Ishikawa (cell line): ENCODE measurements around the gene HIGD2A.

Experiments used
- CEBPB ChIP-seq: IDR thresholded peaks from 2 replicates; pipeline ENCODE4 v1.6.1; 2012
- CREB1 ChIP-seq: IDR thresholded peaks from 2 replicates; pipeline ENCODE4 v1.6.1; 2012; ENCODE audit warnings: low read depth
- EGR1 ChIP-seq: IDR thresholded peaks from 2 replicates; pipeline ENCODE4 v1.6.1; 2012
- EP300 ChIP-seq: IDR thresholded peaks from 2 replicates; pipeline ENCODE4 v1.6.1; 2012; ENCODE audit warnings: borderline replicate concordance
- FOXM1 ChIP-seq: IDR thresholded peaks from 2 replicates; pipeline ENCODE4 v1.6.1; 2012; ENCODE audit warnings: low read depth, borderline replicate concordance
- MAX ChIP-seq: IDR thresholded peaks from 2 replicates; pipeline ENCODE4 v1.6.1; 2012
- NFIC ChIP-seq: IDR thresholded peaks from 2 replicates; pipeline ENCODE4 v1.6.1; 2012
- RAD21 ChIP-seq: IDR thresholded peaks from 2 replicates; pipeline ENCODE4 v1.6.1; 2012; ENCODE audit warnings: low read depth
- REST ChIP-seq: IDR thresholded peaks from 2 replicates; pipeline ENCODE4 v1.6.1; 2012; ENCODE audit warnings: low read depth, mild to moderate bottlenecking
- TAF1 ChIP-seq: IDR thresholded peaks from 2 replicates; pipeline ENCODE4 v1.6.1; 2012; ENCODE audit warnings: low read depth, mild to moderate bottlenecking
- TCF12 ChIP-seq: IDR thresholded peaks from 2 replicates; pipeline ENCODE4 v1.6.1; 2012; ENCODE audit warnings: low read depth
- TEAD4 ChIP-seq: IDR thresholded peaks from 2 replicates; pipeline ENCODE4 v1.6.1; 2012
- YY1 ChIP-seq: IDR thresholded peaks from 2 replicates; pipeline ENCODE4 v1.6.1; 2012; ENCODE audit warnings: low read depth
- ZBTB7A ChIP-seq: IDR thresholded peaks from 2 replicates; pipeline ENCODE4 v1.6.1; 2012; ENCODE audit warnings: low read depth
- TF ChIP-seq, protein P1 (sequence below): IDR thresholded peaks from 2 replicates; pipeline ENCODE4 v1.6.1; 2012

The HIGD2A gene

DNA sequence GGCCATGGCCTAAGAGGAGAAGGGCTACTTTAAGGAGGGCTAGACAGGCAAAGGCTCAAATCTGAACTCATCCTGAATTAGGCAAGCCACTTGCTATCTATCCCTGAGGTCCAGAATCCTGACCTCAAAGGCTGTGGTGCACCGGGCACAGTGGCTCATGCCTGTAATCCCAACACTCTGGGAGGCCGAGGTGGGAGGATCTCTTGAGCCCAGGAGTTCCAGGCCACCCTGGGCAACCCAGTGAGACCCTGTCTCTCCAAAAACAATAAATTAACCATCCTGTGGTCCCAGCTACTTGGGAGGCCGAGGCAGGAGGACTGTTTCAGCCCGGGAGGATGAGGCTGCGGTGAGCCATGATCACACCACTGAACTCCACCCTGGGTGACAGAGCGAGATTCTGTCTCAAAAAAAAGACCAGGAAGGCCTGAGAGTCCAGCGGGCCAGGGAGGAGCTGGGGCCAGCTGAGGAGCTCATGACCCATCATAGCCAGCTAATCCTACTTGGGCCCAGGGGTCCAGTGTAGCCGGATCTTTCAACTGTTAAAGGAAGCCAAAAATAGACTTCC lies 4.1 kb upstream of the HIGD2A start:
- TF ChIP-seq REST, result no peak
- TF ChIP-seq, protein P1, sequence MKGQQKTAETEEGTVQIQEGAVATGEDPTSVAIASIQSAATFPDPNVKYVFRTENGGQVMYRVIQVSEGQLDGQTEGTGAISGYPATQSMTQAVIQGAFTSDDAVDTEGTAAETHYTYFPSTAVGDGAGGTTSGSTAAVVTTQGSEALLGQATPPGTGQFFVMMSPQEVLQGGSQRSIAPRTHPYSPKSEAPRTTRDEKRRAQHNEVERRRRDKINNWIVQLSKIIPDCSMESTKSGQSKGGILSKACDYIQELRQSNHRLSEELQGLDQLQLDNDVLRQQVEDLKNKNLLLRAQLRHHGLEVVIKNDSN, result no peak
- TF ChIP-seq TCF12, result no peak
- no peak for TF ChIP-seq NFIC
- no peak for TF ChIP-seq ZBTB7A
- TF ChIP-seq CREB1, result no peak
- TF ChIP-seq CEBPB, result no peak
- TF ChIP-seq TAF1, result no peak
- no peak for TF ChIP-seq MAX
- TF ChIP-seq YY1, result no peak
- TF ChIP-seq EP300, result no peak
- TF ChIP-seq FOXM1, result no peak
- TF ChIP-seq EGR1, result no peak
- TF ChIP-seq TEAD4, result no peak
- TF ChIP-seq RAD21, result no peak

DNA sequence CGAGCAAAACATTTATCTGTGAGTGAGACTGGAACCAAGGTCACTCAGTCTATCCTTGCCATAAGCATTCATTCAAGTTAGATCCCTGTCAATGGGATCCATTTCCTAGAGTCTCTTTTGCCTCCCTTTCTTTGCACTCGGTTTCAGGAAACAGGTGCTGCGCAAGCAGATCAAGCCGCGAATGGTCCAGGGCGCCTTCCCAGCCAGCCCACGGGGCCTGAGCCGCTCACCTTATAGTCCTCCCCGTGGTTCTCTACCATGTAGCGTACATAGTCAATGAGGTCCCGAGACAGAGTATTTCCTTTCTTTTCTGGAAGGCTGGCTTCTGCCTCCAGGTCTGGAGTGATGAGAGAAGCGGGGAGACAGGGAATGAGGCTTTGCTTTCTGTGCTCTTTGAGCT lies 3.6 kb upstream of the HIGD2A start:
- TF ChIP-seq TCF12, result no peak
- no peak for TF ChIP-seq CREB1
- TF ChIP-seq ZBTB7A, result no peak
- TF ChIP-seq EP300, result no peak
- no peak for TF ChIP-seq REST
- TF ChIP-seq RAD21, result no peak
- no peak for TF ChIP-seq NFIC
- TF ChIP-seq YY1, result no peak
- TF ChIP-seq MAX, result no peak
- TF ChIP-seq EGR1, result no peak

- no peak for TF ChIP-seq FOXM1
- TF ChIP-seq REST, result no peak
- no peak for TF ChIP-seq MAX
- no peak for TF ChIP-seq TAF1
- TF ChIP-seq ZBTB7A, result no peak
- TF ChIP-seq CEBPB, result no peak
- no peak for TF ChIP-seq TCF12
- no peak for TF ChIP-seq TEAD4
- no peak for TF ChIP-seq CREB1
Measured at GRCh38 chr5:176386491-176386890, 2.1 kb upstream of the HIGD2A start.

- TF ChIP-seq, protein P1, result no peak
- no peak for TF ChIP-seq EP300
- no peak for TF ChIP-seq NFIC
- no peak for TF ChIP-seq TCF12
- no peak for TF ChIP-seq ZBTB7A
- TF ChIP-seq FOXM1, result no peak
- no peak for TF ChIP-seq EGR1
- TF ChIP-seq CEBPB, result no peak
- no peak for TF ChIP-seq TAF1
- TF ChIP-seq MAX, result no peak
- TF ChIP-seq REST, result no peak
- TF ChIP-seq YY1, result no peak
- TF ChIP-seq RAD21, result no peak
- TF ChIP-seq CREB1, result no peak
- no peak for TF ChIP-seq TEAD4
Measured at GRCh38 chr5:176387384-176387925, 1.1 kb upstream of the HIGD2A start.
